ENCODE results near the gene STIP1. TPM values are rescaled to one million over a fixed set of nuclear protein-coding genes. Genes with fewer than 3 reads are reported as not detected.

STIP1 gene
- total and polyA plus RNA-seq, 9 of the 15 experiments (the other 6 are each of a cell fraction or from before 2014, with no cell fraction given): 58.1 to 465 (median 346) TPM

- TF ChIP-seq TAF1 (IDR thresholded peaks at IDR 0.05; ENCODE audit: control insufficient read depth, extremely low read depth, insufficient read depth, low read length, severe bottlenecking) (peak; percentile 72), NCOA6 (IDR thresholded peaks at IDR 0.05) (no peak), NRF1 (conservative IDR thresholded peaks at IDR 0.05 in 1 of 2, IDR thresholded peaks at IDR 0.05 in 1 of 2) (no peak), ID3 (CRISPR knock-in tag; IDR thresholded peaks at IDR 0.05) (no peak), ID3 (tag; IDR thresholded peaks at IDR 0.05) (peak; percentile 34; the same call in 1 of the 2 replicates), SUPT5H (IDR thresholded peaks at IDR 0.05) (peak; percentile 87), DLX4 (CRISPR knock-in tag; IDR thresholded peaks at IDR 0.05) (no peak), ZNF263 (CRISPR knock-in tag; IDR thresholded peaks at IDR 0.05; ENCODE audit: borderline replicate concordance) (0 out of 2 replicates have a peak, but pooled peaks have one; percentile 8), U2AF1 (optimal IDR thresholded peaks at IDR 0.05; ENCODE audit: low read depth, low read length) (peak; percentile 72), KDM2B (CRISPR knock-in tag; IDR thresholded peaks at IDR 0.05) (peak; percentile 79; the same call in 1 of the 2 replicates), HMGN3 (IDR thresholded peaks at IDR 0.05; ENCODE audit: borderline replicate concordance, extremely low read depth, insufficient read length, low read depth, low read length) (peak; percentile 49), MAZ (CRISPR knock-in tag; conservative IDR thresholded peaks at IDR 0.05 in 1 of 2, IDR thresholded peaks at IDR 0.05 in 1 of 2) (peak; percentile 53 to 79), ATF6 (CRISPR knock-in tag; IDR thresholded peaks at IDR 0.05) (no peak), MYNN (IDR thresholded peaks at IDR 0.05) (0 out of 2 replicates have a peak, but pooled peaks have one; percentile 43), MYNN (CRISPR knock-in tag; IDR thresholded peaks at IDR 0.05) (no peak), ARID4B (CRISPR knock-in tag; IDR thresholded peaks at IDR 0.05) (peak; percentile 89; the same call in 1 of the 2 replicates), MTA3 (IDR thresholded peaks at IDR 0.05; ENCODE audit: borderline replicate concordance) (0 out of 2 replicates have a peak, but pooled peaks have one; percentile 26), SRF (CRISPR knock-in tag; IDR thresholded peaks at IDR 0.05) (peak in 1 of 2 experiments; percentile 59; a peak in 1 of 4 replicates), NFXL1 (CRISPR knock-in tag; IDR thresholded peaks at IDR 0.05) (no peak)
Observed at GRCh38 chr11:64241491-64242374, 55.8 kb downstream of the STIP1 start (continued).
